GM21619 (cell line): ENCODE measurements around the gene OR2V2.
"Not testable (repeated sequence)": the region's sequence is repeated elsewhere in the genome, so short reads cannot be mapped to it uniquely, and the experiment has no call there.

Source experiments
- ATAC-seq: cut with Tn5 transposase; IDR thresholded peaks from one replicate; pipeline ENCODE4 v1.9.1; 2021; ENCODE audit not compliant: unreplicated experiment

OR2V2 gene

GRCh38 chr5:181142054-181142453 lies 5.3 kb upstream of the OR2V2 start:
- ATAC-seq = no peak

GRCh38 chr5:181145133-181145532 lies 2.3 kb upstream of the OR2V2 start:
- ATAC-seq = no peak

- ATAC-seq = no peak
Observed at GRCh38 chr5:181149355-181149754, 2.0 kb downstream of the OR2V2 start.

GRCh38 chr5:181149806-181150733 lies 2.7 kb downstream of the OR2V2 start:
- no peak for ATAC-seq

GRCh38 chr5:181151146-181151545 lies 3.8 kb downstream of the OR2V2 start:
- no peak for ATAC-seq

- no peak for ATAC-seq
Observed at GRCh38 chr5:181152406-181152805, 5.0 kb downstream of the OR2V2 start.

GRCh38 chr5:181153814-181154213 lies 6.4 kb downstream of the OR2V2 start:
- ATAC-seq = no peak

- ATAC-seq = no peak
Observed at GRCh38 chr5:181156758-181157157, 9.4 kb downstream of the OR2V2 start.

- no peak for ATAC-seq
Observed at GRCh38 chr5:181158869-181159268, 11.5 kb downstream of the OR2V2 start.

- peak; percentile 72 for ATAC-seq
Observed at GRCh38 chr5:181159286-181160151, 12.1 kb downstream of the OR2V2 start.

GRCh38 chr5:181160152-181160754 lies 12.9 kb downstream of the OR2V2 start:
- peak; percentile 40 for ATAC-seq

- ATAC-seq = not testable (repeated sequence)
Observed at GRCh38 chr5:181160755-181161533, 13.6 kb downstream of the OR2V2 start.

- no peak for ATAC-seq
Observed at GRCh38 chr5:181161534-181162175, 14.3 kb downstream of the OR2V2 start.

- no peak for ATAC-seq
Observed at GRCh38 chr5:181163487-181164075, 16.2 kb downstream of the OR2V2 start.

- ATAC-seq = no peak
Observed at GRCh38 chr5:181164076-181164952, 16.9 kb downstream of the OR2V2 start.

- ATAC-seq = no peak
Observed at GRCh38 chr5:181166812-181167733, 19.7 kb downstream of the OR2V2 start.

GRCh38 chr5:181167814-181168488 lies 20.6 kb downstream of the OR2V2 start:
- ATAC-seq = no peak
